ENCODE results near the gene ZGLP1.

ZGLP1 gene

GRCh38 chr19:10295847-10296591, 13.6 kb downstream of the ZGLP1 start:
- TF ChIP-seq EZH2 (IDR thresholded peaks at IDR 0.05; ENCODE audit: borderline replicate concordance, low read depth, low read length, severe bottlenecking) (no peak), CTCF (IDR thresholded peaks at IDR 0.05; ENCODE audit: borderline replicate concordance, extremely low read depth, low read length, poor library complexity, severe bottlenecking) (no peak)
- DNase-seq (no peak), ATAC-seq (ENCODE audit: insufficient read depth, low read depth) (no peak)
- H4K20me1 ChIP-seq (ENCODE audit: insufficient read depth, low read length), result no peaks in the 10 kb centered on the region
- no peak overlapping the region for H3K4me3 ChIP-seq (ENCODE audit: low read depth in 1 of 2, low read length in 2 of 2)
- H3K4me2 ChIP-seq (ENCODE audit: insufficient read depth, low read length), result no peak overlapping the region
- H3K9ac ChIP-seq (ENCODE audit: low read depth, low read length), result no peak overlapping the region
- no peaks in the 10 kb centered on the region for H3K4me1 ChIP-seq (ENCODE audit: insufficient read depth, low read length)
- H3K27ac ChIP-seq (ENCODE audit: low read length), result no peak overlapping the region
- H3K9me3 ChIP-seq (ENCODE audit: insufficient read depth, low read length, severe bottlenecking), result no peaks in the 10 kb centered on the region
- H2AFZ ChIP-seq (ENCODE audit: low read depth, low read length), result no peak overlapping the region
- no peaks in the 10 kb centered on the region for H3K79me2 ChIP-seq (ENCODE audit: insufficient read depth, low read length)
- no peaks in the 10 kb centered on the region for H3K27me3 ChIP-seq (ENCODE audit: insufficient read depth, low read length, poor library complexity)
- no peaks in the 10 kb centered on the region for H3K36me3 ChIP-seq (ENCODE audit: insufficient read depth, low read length)

- H3K27me3 ChIP-seq (ENCODE audit: insufficient read depth, low read length, poor library complexity), result no peaks in the 10 kb centered on the region
- no peak overlapping the region for H3K4me3 ChIP-seq (ENCODE audit: low read depth in 1 of 2, low read length in 2 of 2)
- H3K4me1 ChIP-seq (ENCODE audit: insufficient read depth, low read length), result no peaks in the 10 kb centered on the region
- no peak for TF ChIP-seq EZH2 (IDR thresholded peaks at IDR 0.05; ENCODE audit: borderline replicate concordance, low read depth, low read length, severe bottlenecking)
- TF ChIP-seq CTCF (IDR thresholded peaks at IDR 0.05; ENCODE audit: borderline replicate concordance, extremely low read depth, low read length, poor library complexity, severe bottlenecking), result no peak
- H3K79me2 ChIP-seq (ENCODE audit: insufficient read depth, low read length), result no peaks in the 10 kb centered on the region
- DNase-seq (no peak), ATAC-seq (ENCODE audit: insufficient read depth, low read depth) (no peak)
- H2AFZ ChIP-seq (ENCODE audit: low read depth, low read length), result no peak overlapping the region
- no peaks in the 10 kb centered on the region for H3K36me3 ChIP-seq (ENCODE audit: insufficient read depth, low read length)
- H3K4me2 ChIP-seq (ENCODE audit: insufficient read depth, low read length), result no peak overlapping the region
- H3K9ac ChIP-seq (ENCODE audit: low read depth, low read length), result no peak overlapping the region
- no peak overlapping the region for H3K27ac ChIP-seq (ENCODE audit: low read length)
- H3K9me3 ChIP-seq (ENCODE audit: insufficient read depth, low read length, severe bottlenecking), result no peaks in the 10 kb centered on the region
- no peaks in the 10 kb centered on the region for H4K20me1 ChIP-seq (ENCODE audit: insufficient read depth, low read length)
Observed at GRCh38 chr19:10295305-10295846, 14.2 kb downstream of the ZGLP1 start.

- TF ChIP-seq CTCF (IDR thresholded peaks at IDR 0.05; ENCODE audit: borderline replicate concordance, extremely low read depth, low read length, poor library complexity, severe bottlenecking) (no peak), EZH2 (IDR thresholded peaks at IDR 0.05; ENCODE audit: borderline replicate concordance, low read depth, low read length, severe bottlenecking) (no peak)
- Histone ChIP-seq H4K20me1 (ENCODE audit: insufficient read depth, low read length) (no peaks in the 10 kb centered on the region), H3K79me2 (ENCODE audit: insufficient read depth, low read length) (no peaks in the 10 kb centered on the region), H3K9ac (ENCODE audit: low read depth, low read length) (no peak overlapping the region), H3K4me2 (ENCODE audit: insufficient read depth, low read length) (no peak overlapping the region), H3K9me3 (ENCODE audit: insufficient read depth, low read length, severe bottlenecking) (no peaks in the 10 kb centered on the region), H3K27ac (ENCODE audit: low read length) (no peak overlapping the region), H3K36me3 (ENCODE audit: insufficient read depth, low read length) (no peaks in the 10 kb centered on the region), H2AFZ (ENCODE audit: low read depth, low read length) (no peak overlapping the region), H3K4me1 (ENCODE audit: insufficient read depth, low read length) (no peaks in the 10 kb centered on the region), H3K27me3 (ENCODE audit: insufficient read depth, low read length, poor library complexity) (no peaks in the 10 kb centered on the region), H3K4me3 (ENCODE audit: low read depth in 1 of 2, low read length in 2 of 2) (no peak overlapping the region)
- DNase-seq (no peak), ATAC-seq (ENCODE audit: insufficient read depth, low read depth) (no peak)
Observed at GRCh38 chr19:10294368-10294697, 15.3 kb downstream of the ZGLP1 start.

Data from DND-41 (cell line).